ENCODE data around the gene TICRR.

TICRR gene

DNA sequence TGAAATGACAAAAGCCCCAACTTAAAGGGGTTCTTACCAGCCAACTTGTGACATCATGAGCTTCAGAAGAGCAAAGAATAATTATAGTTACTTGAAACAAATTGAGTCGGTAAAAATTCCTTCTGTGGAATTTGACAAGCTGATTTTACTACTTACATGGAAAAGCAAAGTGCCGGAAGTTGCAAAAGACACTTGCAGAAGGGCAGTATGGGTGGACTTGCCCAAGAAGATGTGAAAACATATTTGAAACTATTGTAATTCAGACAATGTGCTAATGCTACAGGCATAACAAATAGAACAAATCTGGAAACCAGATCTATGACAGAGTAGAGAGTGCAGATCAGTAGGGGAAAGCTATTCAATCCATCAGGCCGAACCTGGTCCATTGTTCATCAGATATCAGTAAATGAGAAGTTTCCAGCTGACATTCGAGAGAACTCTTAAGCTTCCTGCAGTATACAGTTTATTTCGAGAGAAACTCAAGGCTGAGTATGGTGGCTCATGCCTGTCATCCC, 82.5 kb downstream of the TICRR start:
- DNase-seq: no peak

DNA sequence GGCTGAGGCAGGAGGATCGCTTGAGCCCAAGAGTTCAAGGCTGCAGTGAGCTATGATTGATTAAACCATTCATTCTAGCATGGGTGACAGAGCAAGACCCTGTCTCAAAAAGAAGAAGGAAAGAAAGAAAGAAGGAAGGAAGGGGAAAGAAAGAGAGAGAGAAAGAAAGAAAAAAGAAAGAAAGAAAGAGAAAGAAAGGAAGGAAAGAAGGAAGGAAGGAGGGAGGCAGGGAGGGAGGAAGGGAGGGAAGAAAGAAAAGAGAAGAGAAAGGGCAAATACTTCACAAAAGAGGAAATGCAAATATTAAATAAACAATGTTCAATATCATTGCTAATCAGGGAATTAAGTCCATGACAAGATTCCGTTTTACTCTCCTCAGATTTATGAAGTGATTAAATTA, 84.0 kb downstream of the TICRR start:
- no peak for DNase-seq

- DNase-seq: no peak
These were observed 85.3 kb downstream of the TICRR start for GRCh38 chr15:89660556-89660955.

DNA sequence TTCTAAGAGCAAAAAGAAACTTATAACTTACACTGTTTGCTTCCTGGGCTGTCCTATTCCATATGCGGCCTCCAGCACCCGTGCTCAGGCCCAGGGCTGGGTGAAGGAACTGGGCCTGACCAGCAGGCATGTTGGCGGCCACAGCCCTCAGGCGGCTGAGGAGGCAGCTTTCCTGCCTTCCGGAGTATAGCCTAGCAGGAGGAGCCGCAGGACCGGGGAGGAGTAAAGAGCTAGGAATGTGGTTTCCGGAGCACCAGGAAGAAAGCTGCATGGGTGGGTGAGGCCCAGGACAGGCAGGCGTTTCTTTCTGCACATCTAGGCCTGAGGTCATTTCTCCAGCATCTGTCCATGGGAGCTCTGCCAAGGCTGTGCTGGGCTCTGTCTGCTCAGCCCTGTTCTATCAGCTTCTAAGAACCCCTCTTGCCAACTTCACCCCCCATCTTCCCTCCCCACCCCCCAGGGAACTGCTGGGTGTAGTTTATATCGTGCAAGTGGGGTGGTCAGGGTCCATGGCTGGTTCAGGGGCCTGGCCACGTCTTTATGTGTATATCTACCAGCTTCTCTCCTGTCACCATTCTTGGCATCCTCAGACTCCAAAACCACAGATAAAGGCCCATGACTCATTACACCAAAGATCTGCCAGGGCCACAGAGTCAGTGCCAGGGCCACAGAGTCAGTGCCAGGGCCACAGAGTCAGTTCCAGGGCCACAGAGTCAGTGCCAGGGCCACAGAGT, 87.8 kb downstream of the TICRR start:
- no peak for DNase-seq

DNA sequence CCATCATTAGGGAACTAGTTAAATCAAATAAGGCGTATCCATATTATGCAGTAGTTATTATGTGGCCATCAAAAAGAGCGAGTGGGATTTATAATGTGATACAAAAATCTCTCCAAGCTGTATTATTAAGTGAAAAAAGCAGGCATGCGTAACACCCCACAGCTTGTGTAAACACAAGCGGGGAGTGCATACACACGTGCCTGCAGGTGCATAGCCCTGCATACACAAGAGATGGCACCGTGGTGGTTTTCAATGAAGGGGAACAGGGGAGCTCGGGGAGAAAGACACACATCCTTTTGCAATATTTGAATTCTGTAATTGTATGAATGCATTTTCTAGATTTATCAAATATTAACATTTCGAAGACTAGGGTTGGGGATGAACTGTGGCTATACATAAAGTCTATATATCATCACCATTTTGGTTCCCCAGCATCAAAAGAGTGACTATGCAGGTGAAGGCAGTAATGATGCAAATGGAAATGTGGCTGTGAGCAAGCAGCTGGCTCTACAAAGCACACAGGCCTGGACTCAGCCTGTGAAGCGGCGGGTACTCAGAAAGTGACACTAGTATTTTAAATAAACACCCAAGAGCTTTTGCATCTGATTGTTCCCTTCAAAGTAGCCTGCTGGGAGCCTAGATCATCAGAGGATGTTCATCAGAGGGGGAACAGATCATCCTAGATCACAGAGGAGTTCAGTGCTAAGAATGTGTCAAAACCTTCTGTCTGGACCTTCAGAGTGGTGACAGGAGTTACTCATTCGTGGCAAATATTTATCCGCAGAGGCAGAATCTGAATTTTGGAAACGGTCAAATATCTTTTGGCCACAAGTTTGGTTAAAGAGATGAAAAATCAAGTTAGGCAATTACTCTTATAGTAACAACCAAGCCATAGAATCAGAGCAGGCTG, 89.4 kb downstream of the TICRR start:
- DNase-seq: no peak

DNA sequence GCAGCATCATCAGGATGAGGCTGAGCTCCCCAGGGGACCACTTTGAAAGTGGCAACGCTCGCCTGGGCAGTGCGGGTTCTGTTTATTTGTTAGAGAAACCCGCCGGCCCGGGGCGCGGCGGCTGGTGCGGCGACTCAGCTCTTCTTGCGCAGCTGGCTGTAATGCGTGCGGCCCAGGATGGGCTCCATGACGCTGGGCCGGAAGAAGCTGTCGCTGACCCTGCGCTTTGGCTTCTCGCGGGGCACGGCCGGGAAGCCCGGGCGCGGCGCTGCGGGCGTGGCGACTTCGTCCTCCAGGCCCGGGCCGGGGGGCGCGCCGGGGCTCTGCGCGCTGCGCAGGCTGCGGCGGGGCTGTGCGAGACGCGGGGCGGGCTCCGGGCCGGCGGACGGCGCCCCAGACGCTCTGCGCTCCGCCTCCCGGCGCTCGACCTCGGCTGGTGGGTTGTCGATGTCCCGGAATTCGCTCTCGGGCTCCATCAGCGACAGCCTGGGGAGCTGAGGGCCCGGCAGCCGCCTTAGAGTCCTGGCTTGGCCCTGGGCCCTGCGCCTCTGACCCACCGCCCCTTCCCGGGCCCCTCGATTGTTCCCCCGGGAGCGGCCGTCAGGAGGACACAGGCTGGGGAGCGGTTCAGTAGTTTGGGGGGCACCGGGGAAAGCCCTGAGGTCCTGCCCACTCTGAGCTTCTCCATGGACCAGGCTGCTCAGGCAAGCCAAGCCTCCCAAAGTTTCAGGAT, 90.3 kb downstream of the TICRR start:
- DNase-seq: no peak

DNA sequence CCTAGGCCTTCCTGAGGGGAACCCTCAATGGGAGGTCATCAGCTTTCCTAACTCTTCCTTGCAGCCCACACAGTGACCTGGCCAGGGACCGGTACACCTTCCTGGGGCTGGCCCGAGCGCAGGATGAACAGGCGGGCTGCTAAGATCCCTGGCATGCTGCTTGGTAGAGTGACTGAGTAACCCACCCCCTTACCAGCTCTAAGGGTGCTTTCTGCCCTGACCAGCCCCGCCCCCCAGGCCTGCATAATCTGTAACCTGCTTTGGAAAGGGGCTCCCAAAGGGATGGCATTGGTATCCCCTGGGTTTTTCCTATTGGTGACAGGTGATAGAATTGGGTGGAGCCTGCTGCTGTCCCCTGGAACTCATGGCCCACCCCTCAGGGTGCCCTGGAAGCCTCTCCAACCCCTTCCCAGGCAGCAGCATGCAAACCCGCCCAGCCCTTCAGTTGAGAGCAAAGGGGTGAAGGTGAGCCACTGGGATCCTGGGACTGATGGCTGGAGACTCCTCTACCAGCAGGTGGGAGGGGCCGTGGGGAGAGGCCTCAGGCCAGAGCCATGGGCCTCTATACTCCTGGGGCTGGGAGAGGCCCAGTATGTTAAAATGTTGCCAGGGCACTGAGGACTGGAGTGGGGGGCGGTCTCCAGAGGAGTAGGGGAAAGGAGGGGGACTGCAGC, 91.1 kb downstream of the TICRR start:
- no peak for DNase-seq

GRCh38 chr15:89666858-89667705, 91.8 kb downstream of the TICRR start:
- no peak for DNase-seq

- no peak for DNase-seq
These were observed 92.4 kb downstream of the TICRR start for GRCh38 chr15:89667706-89667960.

DNA sequence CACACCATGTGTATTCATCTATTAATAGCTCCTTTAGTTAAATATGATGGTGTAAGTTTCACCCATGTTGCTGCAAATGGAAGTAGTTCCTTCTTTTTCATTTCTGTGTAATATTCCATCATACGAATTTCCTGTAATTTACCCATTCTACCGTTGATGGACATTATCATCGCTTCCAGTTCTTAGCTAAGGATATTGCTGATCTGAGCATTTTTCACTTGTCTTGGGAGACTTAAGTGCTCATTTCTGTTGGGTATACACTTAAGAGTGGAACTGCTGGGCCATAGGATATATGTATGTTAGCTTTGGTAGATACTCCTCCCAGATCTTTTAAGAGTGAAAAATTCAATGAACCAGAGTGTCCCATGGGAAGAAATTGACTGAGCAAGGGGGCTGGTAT, 92.9 kb downstream of the TICRR start:
- DNase-seq: no peak

DNA sequence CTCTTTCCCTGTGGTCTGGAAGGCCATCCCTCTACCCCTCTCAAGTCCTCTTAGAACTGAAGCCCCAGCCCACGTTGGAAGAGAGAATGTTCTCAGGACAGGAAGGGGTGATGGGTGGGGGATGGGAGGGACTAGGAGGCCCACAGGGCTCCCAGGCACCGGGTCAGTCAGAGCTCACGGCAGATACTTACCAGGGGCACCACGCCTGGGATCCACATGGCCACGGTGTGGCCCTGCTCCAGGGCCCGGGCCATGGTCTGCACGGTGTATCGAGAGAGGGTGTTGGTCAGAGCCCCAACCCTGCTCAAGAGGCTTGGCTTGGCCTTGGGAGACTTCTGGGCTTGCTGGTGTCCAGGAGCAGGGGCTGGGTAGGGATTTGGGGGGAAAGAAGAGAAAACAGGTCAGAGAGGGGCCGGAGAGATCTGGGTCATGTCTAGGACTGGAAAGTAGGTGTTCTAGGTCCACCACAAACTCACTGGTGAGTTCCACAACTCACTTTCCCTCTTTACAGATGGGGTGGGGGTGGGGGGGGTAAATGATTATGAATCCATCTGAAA, 94.1 kb downstream of the TICRR start:
- DNase-seq: no peak

DNA sequence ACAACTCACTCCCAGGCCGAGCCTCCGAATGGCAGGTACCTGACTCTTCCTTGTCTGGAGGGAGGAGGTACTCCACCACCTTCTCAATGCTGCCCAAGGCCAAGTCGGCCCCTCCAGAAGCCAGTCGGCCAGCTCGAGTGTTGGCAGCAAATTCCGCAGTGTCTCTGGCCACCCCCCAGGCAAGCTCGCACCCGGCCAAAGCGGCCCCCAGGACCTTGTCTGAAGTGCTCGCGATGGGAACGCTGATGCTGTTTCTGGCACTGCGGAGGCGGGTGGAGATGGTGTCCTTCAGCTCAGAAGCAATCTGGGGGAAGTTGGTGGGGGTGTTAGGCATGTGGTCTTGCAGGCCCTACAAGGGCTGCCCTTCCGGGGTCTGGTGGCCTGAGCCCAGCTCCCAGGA, 94.7 kb downstream of the TICRR start:
- DNase-seq: no peak

GRCh38 chr15:89670971-89671560, 95.8 kb downstream of the TICRR start:
- no peak for DNase-seq

DNA sequence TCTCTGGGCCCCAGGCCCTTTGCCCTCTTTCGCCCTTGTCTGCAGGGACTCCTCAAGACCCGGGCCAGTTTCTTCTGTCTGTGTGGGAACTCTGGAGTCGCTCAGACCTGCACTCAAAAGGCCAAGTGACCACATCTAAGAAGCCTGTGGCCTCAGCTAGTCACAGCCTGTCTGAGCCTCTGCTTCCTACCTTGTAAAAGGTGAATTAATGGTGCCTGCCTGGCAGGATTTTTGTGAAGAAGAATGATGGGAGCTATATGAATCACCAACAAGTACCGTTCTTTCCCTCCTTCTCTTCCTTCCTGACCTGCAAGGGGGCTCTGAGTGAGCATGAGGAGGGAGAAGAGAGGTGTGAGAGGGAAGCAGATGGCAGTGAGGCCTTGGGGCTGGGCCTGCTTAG, 96.4 kb downstream of the TICRR start:
- no peak for DNase-seq

DNA sequence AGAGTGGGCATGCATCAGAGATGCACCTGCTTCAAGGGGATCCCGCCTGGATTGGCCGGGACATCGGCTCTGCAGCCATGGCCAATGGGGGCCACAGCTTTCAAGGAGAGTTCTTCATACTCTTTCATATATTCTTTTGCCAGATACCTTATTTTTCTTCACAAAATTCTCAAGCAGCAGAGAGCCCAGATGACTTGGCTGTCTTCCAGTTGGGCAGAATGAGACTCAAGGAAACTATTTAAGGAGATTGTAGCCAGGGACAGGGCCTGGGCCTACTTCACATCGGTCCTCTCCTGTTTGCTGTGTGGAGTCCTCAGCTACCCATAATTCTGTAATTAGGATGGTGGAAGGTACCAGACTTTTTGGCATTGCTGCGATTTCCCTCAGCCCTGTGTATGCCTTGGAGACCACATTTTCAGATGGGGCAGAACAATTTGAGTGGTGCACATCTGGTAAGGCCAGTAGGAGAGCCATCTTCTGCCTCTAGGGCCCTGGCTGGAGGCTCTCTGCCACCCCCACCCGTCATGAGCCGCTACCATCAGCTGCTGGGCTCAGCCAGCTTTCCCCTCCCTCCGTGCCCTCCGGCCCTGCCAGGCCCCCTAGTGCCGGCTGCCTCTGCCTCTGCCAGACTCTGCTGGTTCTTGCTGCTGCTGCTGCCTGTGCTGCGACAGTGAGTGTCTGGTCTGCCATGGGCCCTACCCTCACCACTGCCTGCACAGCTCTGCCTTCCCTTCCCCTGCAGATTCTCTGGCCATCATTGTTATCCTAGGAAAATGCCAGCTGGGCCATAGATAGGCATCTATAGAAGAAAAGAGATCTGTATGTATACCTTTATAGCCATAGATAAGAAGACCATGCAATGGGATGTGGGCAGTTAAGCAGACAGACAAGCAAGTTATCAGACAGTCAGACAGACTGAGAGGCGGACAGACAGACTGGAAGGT, 97.2 kb downstream of the TICRR start:
- DNase-seq: no peak

- no peak for DNase-seq
These were observed 97.9 kb downstream of the TICRR start for GRCh38 chr15:89673165-89673512.

GRCh38 chr15:89674526-89674925, 99.3 kb downstream of the TICRR start:
- DNase-seq: no peak

- DNase-seq: no peak
These were observed 100.3 kb downstream of the TICRR start for GRCh38 chr15:89675606-89676005.

- DNase-seq: no peak
These were observed 102.1 kb downstream of the TICRR start for GRCh38 chr15:89677381-89677780.
